GM19023 (cell line): ENCODE measurements around the gene LRRC75B.
"Not testable (repeated sequence)": the region's sequence is repeated elsewhere in the genome, so short reads cannot be mapped to it uniquely, and the experiment has no call there.

Experiments used
- ATAC-seq: cut with Tn5 transposase; IDR thresholded peaks from one replicate; pipeline ENCODE4 v1.9.1; 2021; ENCODE audit warnings: mild to moderate bottlenecking, moderate library complexity; ENCODE audit not compliant: unreplicated experiment

The LRRC75B gene

GRCh38 chr22:24602847-24603769, 10.2 kb upstream of the LRRC75B start, which contains the start of gene GGT1:
GGT1 (plus strand) TSS chr22:24603193; CDS start chr22:24611082, 7,889 bp downstream.
- not testable (repeated sequence) for ATAC-seq

GRCh38 chr22:24602105-24602749, 9.4 kb upstream of the LRRC75B start:
- ATAC-seq, result not testable (repeated sequence)

- no peak for ATAC-seq
Measured at GRCh38 chr22:24601217-24602104, 8.6 kb upstream of the LRRC75B start.

DNA sequence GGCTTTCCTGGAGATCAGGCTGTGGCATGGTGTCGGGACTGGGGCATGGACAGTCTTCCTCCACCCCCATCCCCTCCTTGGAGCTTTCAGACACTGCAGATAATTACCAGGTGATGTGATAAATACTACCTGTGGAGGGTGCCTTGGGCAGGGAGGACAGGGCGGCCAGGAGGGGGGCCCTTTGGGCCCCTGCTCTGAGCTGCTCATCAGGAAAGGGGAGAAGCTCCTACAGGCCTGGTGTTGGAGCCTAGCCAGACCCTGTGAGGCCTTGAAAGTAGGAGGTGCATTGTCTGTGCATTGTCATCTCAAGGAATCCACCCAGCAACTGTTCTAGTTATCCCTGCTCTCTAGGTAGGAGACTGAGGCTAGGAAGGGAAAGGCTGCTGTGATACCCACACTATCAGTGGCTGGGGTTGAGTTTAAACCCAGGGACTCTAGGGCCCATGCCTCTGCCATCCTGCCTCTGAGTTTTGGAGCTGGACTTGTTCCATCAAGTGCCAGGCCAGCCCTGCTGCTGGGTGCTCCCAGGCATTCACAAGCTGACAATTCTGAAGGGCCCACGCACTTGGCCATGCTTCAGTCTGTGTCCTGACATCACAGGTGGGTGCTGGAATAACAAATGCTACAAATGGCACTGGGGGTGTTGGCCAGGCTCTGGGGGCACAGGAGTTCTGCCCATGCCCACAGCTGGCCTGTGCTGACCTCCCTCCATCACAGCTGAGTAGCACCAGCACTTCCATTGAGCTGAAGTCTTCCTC, 7.3 kb upstream of the LRRC75B start:
- not testable (repeated sequence) for ATAC-seq

GRCh38 chr22:24599514-24599913, 6.6 kb upstream of the LRRC75B start:
- ATAC-seq, result no peak

DNA sequence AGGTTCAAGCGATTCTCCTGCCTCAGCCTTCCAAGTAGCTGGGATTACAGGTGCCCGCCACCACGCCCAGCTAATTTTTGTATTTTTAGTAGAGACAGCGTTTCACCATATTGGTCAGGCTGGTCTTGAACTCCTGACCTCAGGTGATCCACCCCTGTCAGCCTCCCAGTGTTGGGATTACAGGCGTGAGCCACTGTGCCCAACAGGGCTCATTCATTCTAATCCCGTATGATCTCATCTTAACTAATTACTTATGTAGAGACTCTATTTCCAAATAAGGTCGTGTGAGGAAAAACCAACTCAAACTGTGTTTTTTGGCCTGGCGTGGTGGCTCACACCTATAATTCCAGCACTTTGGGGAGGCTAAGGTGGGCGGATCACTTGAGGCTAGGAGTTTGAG, 4.2 kb upstream of the LRRC75B start:
- not testable (repeated sequence) for ATAC-seq

DNA sequence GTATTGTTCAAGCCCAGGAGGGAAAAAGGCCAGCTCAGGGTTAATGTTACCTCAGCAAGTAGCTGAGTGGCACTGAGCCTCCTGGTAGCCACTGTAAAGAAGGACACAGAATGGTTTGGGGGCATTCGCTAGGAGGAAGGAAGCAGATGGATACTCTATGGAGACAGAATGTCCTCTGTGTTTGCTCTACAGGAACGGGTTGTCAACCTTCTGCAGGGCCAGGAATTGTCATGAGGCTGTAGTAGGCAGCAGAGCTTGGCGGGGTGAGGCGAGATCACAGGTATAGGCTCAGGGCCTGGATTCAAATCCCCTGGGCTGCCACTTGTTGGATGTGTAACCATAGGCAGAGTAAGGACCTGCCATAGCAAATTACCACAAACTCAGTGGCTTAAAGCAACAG, 3.0 kb upstream of the LRRC75B start:
- ATAC-seq, result no peak

- ATAC-seq, result no peak
Measured at GRCh38 chr22:24595228-24595627, 2.4 kb upstream of the LRRC75B start.

- ATAC-seq, result no peak
Measured at GRCh38 chr22:24594569-24595120, 1.8 kb upstream of the LRRC75B start.

DNA sequence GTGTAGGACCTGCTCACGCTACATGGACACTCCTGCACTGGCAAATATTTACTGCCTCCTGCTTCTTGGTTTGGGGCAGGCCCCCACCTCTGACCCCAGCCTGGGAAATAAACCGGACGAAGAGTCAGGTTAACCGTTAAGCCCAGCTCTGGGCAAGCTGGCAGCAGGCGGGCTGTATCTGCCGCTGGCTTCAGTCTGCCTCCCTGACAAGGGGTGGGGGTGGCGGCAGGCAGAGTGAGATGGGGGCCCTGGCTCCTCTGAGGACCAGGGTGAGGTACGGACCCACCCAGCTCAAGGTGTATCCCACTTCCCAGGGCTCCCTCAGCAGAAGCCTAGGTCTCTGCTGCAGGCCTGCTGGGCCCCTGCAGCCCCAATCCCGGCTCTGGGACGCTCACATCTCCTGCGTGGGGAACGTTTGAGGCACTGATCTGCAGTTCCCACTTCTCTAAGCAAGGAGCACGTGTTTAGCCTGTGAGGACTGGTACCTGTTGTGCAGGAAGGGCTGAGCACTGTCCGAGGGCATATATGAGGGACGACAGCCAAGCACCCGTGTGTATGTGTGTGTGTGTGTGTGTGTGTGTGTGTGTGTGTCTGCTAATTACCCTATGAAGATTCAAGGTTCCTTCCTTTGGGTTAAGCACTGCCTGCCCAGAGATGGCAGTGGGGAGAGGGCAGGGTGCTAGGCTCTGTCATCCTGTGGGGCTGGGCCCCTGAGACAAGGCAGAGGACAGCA, 1.1 kb upstream of the LRRC75B start:
- ATAC-seq, result no peak

DNA sequence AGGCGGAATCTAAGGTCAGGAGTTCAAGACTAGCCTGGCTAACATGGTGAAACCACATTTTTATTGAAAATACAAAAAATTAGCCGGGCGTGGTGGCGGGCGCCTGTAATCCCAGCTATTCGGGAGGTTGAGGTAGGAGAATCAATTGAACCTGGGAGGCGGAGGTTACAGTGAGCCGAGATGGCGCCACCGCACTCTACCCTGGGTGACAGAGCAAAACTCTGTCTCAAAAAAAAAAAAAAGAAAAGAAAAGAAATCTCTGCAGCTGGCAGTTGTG, 624 bp upstream of the LRRC75B start:
- not testable (repeated sequence) for ATAC-seq

DNA sequence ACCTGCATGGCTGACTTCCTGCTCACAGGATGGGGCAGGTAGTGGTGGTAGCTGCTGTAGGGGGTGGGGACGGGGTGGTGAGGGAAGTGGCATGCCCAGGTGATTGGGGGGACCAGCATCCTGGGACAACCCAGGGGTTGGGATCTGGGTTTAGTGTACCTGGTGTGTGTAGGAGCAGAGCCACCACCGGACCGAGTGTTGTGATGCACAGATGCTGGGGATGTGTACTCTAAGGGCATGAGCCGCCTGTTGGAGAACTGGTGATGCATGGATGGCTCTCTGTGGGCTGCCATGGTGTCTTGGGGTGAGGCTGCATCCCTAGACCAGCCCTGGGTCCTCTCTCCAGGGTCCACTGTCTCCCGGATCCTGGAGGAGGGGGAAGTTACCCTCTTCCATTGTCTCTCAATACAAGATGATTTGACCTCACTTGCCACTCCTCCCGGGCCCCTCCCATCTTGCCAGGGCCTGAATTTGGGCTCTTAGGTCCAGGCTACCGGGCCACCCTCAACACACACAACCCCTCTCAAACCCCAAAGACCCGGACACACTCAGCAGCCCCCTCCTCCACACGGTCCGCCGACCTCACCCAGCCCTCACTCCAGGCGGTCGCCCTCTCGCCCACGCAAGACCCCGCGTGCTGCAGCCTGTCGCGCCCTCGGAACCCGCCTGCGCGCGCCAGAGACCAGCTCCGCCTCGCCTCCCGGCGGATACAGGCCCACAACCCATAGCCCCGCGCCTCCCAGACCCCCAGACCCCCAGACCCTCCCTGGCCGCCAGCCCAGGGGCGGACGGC, 619 bp downstream of the LRRC75B start:
- ATAC-seq, result no peak

DNA sequence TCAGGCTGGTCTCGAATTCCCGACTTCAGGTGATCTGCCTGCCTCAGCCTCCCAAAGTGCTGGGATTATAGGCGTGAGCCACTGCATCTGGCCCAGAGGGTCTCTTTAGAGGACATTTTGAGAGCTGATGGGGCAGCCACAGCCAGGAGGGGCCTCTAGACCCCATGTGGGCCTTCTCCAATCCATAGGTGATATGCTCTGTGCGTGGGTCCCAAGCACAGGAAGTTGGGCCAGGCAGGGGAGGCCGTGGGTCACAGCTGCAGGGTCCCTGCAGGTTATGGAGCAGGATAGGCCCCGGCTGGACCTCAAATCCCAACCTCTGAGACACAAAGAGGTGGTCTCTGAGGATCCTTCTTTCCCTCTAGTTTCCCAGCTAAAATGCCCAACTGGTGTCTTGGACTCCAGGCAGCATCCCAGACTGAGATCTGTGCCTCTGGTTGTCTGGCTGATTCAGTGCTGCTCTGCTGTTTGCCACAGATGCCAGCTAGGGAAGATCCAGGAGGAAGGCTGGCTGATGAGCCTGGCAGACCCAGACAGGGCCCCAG, 1.5 kb downstream of the LRRC75B start:
- no peak for ATAC-seq

GRCh38 chr22:24590596-24591173, 2.2 kb downstream of the LRRC75B start:
- no peak for ATAC-seq

DNA sequence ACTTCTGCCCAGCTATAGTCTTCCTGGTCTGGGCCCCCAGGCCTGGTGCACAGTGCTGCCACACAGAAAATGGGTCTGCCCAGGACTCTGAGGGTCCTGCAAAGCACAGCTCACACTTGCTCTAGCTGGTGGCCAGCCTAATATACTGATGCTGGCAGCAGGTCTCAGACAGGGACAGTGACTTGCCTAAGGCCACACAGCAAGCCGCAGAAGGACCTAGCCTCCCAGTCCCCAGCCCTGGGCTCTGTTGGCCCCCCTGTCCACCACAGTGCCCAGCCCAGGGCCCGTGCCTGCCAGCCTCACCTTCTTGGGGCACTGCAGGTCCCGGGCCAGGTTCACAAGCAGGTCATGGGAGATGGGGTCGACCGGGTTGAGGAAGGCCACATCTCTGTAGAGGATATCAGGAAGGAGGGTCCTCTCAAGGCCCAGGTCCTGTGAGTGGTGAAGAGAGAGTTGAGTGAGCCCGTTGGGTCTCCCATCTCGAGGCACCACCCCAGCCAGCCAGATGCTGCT, 3.3 kb downstream of the LRRC75B start:
- ATAC-seq, result no peak

GRCh38 chr22:24588757-24589481, 4.0 kb downstream of the LRRC75B start:
- ATAC-seq, result no peak

DNA sequence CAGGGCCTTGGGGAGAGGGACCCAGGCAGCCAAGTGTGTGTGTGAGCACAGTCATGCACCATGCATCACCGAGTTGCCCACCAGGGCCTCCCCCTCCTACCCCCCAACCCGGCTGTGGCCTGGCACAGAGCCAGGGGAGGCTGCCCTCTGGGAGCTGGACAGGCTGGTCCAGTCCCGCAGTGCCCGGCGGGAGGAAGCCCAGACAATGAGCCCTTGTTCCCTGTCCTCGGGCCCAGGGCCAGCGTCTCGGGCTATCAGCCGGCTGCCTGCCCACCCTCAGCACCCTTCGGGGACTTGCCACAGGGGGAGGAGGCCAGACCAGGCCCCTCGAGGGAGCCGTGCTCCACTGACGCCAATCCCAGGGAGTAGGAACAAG, 4.5 kb downstream of the LRRC75B start:
- no peak for ATAC-seq
